ENCODE measurements around the gene TBC1D8.

Gene TBC1D8

DNA sequence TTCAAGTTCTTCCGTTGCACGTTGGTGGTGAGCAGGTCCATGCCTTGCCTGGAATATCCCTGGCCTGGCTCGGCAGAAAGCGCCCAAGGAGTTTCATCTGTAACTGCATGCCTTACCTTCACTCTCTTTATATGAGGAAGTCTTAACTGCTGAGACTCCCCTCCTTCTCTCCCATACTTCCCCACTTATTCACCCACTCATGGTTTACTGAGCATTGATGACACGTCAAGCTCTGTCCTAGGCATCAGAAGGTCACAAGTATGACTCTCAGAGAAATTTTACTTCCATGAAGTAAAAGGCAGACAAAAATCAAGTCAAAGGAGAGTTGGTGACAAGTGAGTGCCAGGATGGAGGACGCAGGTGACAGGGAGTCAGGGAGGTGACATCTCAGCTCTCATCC lies 68.2 kb downstream of the TBC1D8 start:
- no peak for DNase-seq (ENCODE audit: low read depth)
- TF ChIP-seq, protein P1, sequence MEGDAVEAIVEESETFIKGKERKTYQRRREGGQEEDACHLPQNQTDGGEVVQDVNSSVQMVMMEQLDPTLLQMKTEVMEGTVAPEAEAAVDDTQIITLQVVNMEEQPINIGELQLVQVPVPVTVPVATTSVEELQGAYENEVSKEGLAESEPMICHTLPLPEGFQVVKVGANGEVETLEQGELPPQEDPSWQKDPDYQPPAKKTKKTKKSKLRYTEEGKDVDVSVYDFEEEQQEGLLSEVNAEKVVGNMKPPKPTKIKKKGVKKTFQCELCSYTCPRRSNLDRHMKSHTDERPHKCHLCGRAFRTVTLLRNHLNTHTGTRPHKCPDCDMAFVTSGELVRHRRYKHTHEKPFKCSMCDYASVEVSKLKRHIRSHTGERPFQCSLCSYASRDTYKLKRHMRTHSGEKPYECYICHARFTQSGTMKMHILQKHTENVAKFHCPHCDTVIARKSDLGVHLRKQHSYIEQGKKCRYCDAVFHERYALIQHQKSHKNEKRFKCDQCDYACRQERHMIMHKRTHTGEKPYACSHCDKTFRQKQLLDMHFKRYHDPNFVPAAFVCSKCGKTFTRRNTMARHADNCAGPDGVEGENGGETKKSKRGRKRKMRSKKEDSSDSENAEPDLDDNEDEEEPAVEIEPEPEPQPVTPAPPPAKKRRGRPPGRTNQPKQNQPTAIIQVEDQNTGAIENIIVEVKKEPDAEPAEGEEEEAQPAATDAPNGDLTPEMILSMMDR (IDR thresholded peaks at IDR 0.05; ENCODE audit: control insufficient read depth, insufficient read depth, low read depth, low read length, missing control alignments), result no peak
- no peak overlapping the region for H3K4me3 ChIP-seq (ENCODE audit: control insufficient read depth, low read depth, low read length)

- H3K4me3 ChIP-seq (ENCODE audit: control insufficient read depth, low read depth, low read length), result no peak overlapping the region
- no peak for DNase-seq (ENCODE audit: low read depth)
- TF ChIP-seq, protein P1 (IDR thresholded peaks at IDR 0.05; ENCODE audit: control insufficient read depth, insufficient read depth, low read depth, low read length, missing control alignments), result no peak
Measured at GRCh38 chr2:101081375-101081907, 69.7 kb downstream of the TBC1D8 start.

- no peak overlapping the region for H3K4me3 ChIP-seq (ENCODE audit: control insufficient read depth, low read depth, low read length)
- DNase-seq (ENCODE audit: low read depth), result no peak
- TF ChIP-seq, protein P1 (IDR thresholded peaks at IDR 0.05; ENCODE audit: control insufficient read depth, insufficient read depth, low read depth, low read length, missing control alignments), result no peak
Measured at GRCh38 chr2:101080211-101081068, 70.7 kb downstream of the TBC1D8 start.

DNA sequence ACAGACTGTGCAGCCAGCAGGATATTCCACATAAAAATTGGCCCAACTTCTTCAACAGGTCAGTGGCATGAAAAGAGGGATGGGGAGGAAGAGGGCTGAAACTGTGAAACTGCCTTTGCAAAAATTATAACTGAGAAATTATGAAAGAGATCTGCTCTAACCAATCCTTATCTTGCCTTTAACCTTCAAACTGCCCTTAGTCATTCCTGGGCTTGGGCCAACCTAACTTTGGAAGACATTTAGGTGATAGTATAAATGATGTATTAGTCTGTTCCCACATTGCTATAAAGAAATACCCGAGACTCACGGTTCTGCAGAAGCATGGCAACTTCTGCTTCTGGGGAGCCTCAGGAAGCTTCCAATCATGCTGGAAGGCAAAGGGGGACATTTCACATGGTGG lies 74.6 kb downstream of the TBC1D8 start:
- no peak overlapping the region for H3K4me3 ChIP-seq (ENCODE audit: control insufficient read depth, low read depth, low read length)
- TF ChIP-seq, protein P1 (IDR thresholded peaks at IDR 0.05; ENCODE audit: control insufficient read depth, insufficient read depth, low read depth, low read length, missing control alignments), result no peak
- no peak for DNase-seq (ENCODE audit: low read depth)

GRCh38 chr2:101064868-101065549 lies 86.2 kb downstream of the TBC1D8 start:
- H3K4me3 ChIP-seq (ENCODE audit: control insufficient read depth, low read depth, low read length), result no peak overlapping the region
- TF ChIP-seq, protein P1 (IDR thresholded peaks at IDR 0.05; ENCODE audit: control insufficient read depth, insufficient read depth, low read depth, low read length, missing control alignments), result no peak
- no peak for DNase-seq (ENCODE audit: low read depth)

DNA sequence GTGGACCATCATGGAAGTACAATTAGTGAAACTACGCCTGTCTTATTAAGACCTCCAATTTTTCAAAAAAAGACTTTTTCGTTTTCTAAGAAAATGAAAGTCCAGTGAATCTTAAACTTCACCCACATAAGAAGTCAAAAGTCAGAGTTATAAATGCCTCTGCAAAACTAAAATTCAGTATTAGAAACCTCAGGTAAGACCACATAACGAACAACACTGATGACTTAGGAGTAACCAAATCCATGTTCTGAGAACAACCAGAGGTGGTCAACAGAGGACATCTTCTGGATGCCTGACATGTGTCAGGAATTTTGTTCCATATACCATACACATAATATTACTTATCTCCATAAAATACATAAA lies 86.7 kb downstream of the TBC1D8 start:
- DNase-seq (ENCODE audit: low read depth), result no peak

More for the DNA sequence above, 86.7 kb downstream of the TBC1D8 start:
- no peak overlapping the region for H3K4me3 ChIP-seq (ENCODE audit: control insufficient read depth, low read depth, low read length)
- TF ChIP-seq, protein P1 (IDR thresholded peaks at IDR 0.05; ENCODE audit: control insufficient read depth, insufficient read depth, low read depth, low read length, missing control alignments), result no peak
